Endodermal cell (in vitro differentiated cells): ENCODE data around the gene ZNF234. TPM values are rescaled to one million over a fixed set of nuclear protein-coding genes. Genes with fewer than 3 reads are reported as not detected.
"Not testable (repeated sequence)": the region's sequence is repeated elsewhere in the genome, so short reads cannot be mapped to it uniquely, and the experiment has no call there.

Experiments
- DNase-seq: peaks from one replicate; pipeline ENCODE4 v3.0.0-alpha.2; 2017
- H3K27ac ChIP-seq: 2 replicates; pipeline ENCODE4 v1.5.1; 2013; ENCODE audit warnings: mild to moderate bottlenecking, low read depth, low read length, moderate library complexity
- H3K27me3 ChIP-seq: 2 replicates; pipeline ENCODE4 v1.6.1; 2013; ENCODE audit warnings: mild to moderate bottlenecking, low read length, moderate library complexity; ENCODE audit not compliant: insufficient read depth, control insufficient read depth, poor library complexity, severe bottlenecking
- H3K36me3 ChIP-seq: 2 replicates; pipeline ENCODE4 v1.7.0; 2013; ENCODE audit warnings: mild to moderate bottlenecking, low read length, moderate library complexity; ENCODE audit not compliant: control insufficient read depth, insufficient read depth
- H3K4me1 ChIP-seq: one replicate; pipeline ENCODE4 v1.7.0; 2013; ENCODE audit warnings: low read length; ENCODE audit not compliant: control insufficient read depth, insufficient read depth
- H3K4me3 ChIP-seq: 2 replicates; pipeline ENCODE4 v1.5.1; 2013; ENCODE audit warnings: mild to moderate bottlenecking, low read length, moderate library complexity
- H3K9ac ChIP-seq: 2 replicates; pipeline ENCODE4 v1.6.1; 2013; ENCODE audit warnings: mild to moderate bottlenecking, low read length, moderate library complexity; ENCODE audit not compliant: poor library complexity, severe bottlenecking; ENCODE audit errors: extremely low read depth
- H3K9me3 ChIP-seq: 2 replicates; pipeline ENCODE4 v1.6.1; 2013; ENCODE audit warnings: mild to moderate bottlenecking, low read length, moderate library complexity; ENCODE audit not compliant: control insufficient read depth
- H3K27ac Mint-ChIP-seq: 2 replicates; pipeline ENCODE4 v1.8.0; 2020; ENCODE audit warnings: mixed read lengths
- H3K27me3 Mint-ChIP-seq: 2 replicates; pipeline ENCODE4 v1.8.0; 2021; ENCODE audit warnings: mild to moderate bottlenecking, mixed read lengths; ENCODE audit not compliant: insufficient read depth
- H3K36me3 Mint-ChIP-seq: 2 replicates; pipeline ENCODE4 v1.8.0; 2020; ENCODE audit warnings: low read depth, mixed read lengths
- H3K4me1 Mint-ChIP-seq: 2 replicates; pipeline ENCODE4 v1.8.0; 2020; ENCODE audit warnings: mixed read lengths
- H3K4me3 Mint-ChIP-seq: 2 replicates; pipeline ENCODE4 v1.8.0; 2020; ENCODE audit warnings: mild to moderate bottlenecking, moderate library complexity, mixed read lengths
- H3K9me3 Mint-ChIP-seq: 2 replicates; pipeline ENCODE4 v1.8.0; 2020; ENCODE audit warnings: mild to moderate bottlenecking, mixed read lengths
- WGBS, 2 experiments: methylation state at CpG; one replicate each; pipeline versions ENCODE4 v1.1.5 to v1.1.7; 2013; ENCODE audit warnings: missing lambda C conversion rate in 2 of 2, mixed read lengths in 1 of 2; ENCODE audit not compliant: insufficient coverage in 1 of 2, insufficient read length in 1 of 2; 5-methylcytosine and 5-hydroxymethylcytosine counted together
- total RNA-seq, 2 donors: library from RNA; stranded (reverse); fragmentation: NEBNext Ultra II Directional in 1 of 2; extraction: Animal tissue kit (Norgen Biotek cat#: 25700) in 1 of 2; gene quantifications; 2 replicates in 1 of 2; 3 replicates in 1 of 2; pipeline ENCODE4 v1.2.1, GENCODE V29; 2021
- TF ChIP-seq, protein P1 (sequence below): fragments of 200-600 bp; sonication (generic); conservative IDR thresholded peaks from 2 replicates; pipeline ENCODE4 v1.5.0; 2021; ENCODE audit warnings: antibody characterized with exemption, mild to moderate bottlenecking

ZNF234 gene
- total RNA-seq, 2 donors from 2014 or later, result 9.0 to 10.8 TPM

DNA sequence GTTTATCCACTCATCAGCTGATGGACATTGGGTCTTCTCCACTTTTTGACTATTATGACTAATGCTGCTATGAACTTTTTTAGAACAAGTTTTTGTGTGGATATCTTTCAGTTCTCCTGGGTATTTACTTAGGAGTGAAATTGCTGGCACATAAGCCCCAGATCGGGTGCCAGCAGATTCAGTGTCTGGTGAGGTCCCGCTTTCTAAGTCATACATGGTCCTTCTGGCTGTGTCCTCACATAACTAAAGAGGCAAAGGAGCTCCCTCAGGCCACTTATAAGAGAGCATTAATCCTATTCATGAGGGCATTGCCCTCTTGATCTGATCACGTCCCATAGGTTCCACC, 22.9 kb downstream of the ZNF234 start:
- H3K27me3 ChIP-seq, result peaks cover 5% of the 10 kb centered on the region
- H3K27me3 Mint-ChIP-seq, result peaks cover 27% of the 10 kb centered on the region
- no peak overlapping the region for H3K27ac ChIP-seq
- peak overlapping the region; percentile 69 for H3K9ac ChIP-seq
- 66 to 93% methylated on average over 2 to 3 of the region's 3 CpGs for WGBS, 2 experiments
- H3K4me1 ChIP-seq, result no peaks in the 10 kb centered on the region
- H3K4me3 ChIP-seq, result peak overlapping the region; percentile 92
- peaks cover 7% of the 10 kb centered on the region for H3K9me3 ChIP-seq
- DNase-seq, result no peak
- TF ChIP-seq, protein P1, sequence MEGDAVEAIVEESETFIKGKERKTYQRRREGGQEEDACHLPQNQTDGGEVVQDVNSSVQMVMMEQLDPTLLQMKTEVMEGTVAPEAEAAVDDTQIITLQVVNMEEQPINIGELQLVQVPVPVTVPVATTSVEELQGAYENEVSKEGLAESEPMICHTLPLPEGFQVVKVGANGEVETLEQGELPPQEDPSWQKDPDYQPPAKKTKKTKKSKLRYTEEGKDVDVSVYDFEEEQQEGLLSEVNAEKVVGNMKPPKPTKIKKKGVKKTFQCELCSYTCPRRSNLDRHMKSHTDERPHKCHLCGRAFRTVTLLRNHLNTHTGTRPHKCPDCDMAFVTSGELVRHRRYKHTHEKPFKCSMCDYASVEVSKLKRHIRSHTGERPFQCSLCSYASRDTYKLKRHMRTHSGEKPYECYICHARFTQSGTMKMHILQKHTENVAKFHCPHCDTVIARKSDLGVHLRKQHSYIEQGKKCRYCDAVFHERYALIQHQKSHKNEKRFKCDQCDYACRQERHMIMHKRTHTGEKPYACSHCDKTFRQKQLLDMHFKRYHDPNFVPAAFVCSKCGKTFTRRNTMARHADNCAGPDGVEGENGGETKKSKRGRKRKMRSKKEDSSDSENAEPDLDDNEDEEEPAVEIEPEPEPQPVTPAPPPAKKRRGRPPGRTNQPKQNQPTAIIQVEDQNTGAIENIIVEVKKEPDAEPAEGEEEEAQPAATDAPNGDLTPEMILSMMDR, result no peak
- peaks cover 9% of the 10 kb centered on the region for H3K4me1 Mint-ChIP-seq
- H3K9me3 Mint-ChIP-seq, result peaks cover 3% of the 10 kb centered on the region
- peak overlapping the region; percentile 93 for H3K4me3 Mint-ChIP-seq
- peaks cover 26% of the 10 kb centered on the region for H3K36me3 Mint-ChIP-seq
- peak overlapping the region; percentile 98 for H3K27ac Mint-ChIP-seq
- peaks cover 25% of the 10 kb centered on the region for H3K36me3 ChIP-seq

DNA sequence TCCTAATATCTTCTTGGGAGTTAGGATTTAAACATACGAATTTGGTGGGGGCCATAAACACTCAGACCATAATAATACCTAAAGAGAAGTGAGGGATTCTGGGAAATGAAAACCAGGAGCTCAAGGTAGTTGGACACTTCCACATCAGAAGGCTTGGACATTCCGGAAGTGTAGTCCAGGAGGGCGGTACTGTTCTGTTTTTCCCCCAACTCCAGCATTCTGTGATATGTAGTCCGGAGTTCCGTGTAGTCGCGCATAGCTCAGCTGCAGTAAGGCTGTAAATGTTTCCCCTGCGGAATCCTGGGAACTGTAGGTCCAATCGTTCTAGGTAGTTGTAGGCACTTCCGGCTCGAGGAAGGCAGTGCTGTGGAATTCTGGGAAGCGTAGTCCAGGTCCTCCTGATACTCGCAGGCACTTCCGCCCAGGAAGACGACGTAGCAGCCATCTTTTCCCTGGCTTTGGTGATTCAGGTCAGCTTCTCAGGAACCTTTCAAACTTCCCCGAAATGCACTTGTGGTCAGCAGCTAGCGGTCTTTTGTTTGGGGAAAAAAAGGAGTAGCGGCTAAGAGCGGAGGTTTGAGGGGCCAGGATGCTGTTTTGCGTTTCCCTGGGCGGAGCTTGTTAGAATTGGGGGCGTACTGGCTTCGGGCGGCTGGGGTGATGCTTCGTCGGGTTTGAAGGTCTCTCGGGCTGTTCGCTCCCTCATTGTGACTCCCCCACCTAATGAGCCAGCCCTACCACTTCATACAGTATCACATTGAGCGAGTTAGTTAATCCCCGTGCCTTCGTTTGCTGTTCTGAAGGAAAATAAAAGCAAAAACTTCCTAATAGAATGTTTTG, 23.5 kb downstream of the ZNF234 start, which contains the start of gene ZNF226:
Gene ZNF226, plus strand, starts transcription at position 428 of the 840 bp plus-strand sequence. CDS start 4,981 bp downstream, outside the sequence.
- H3K9me3 ChIP-seq, result peaks cover 7% of the 10 kb centered on the region
- H3K27ac Mint-ChIP-seq, result peak within 1 kb of the TSS; percentile 98
- TF ChIP-seq, protein P1, result no peak
- peaks cover 9% of the 10 kb centered on the region for H3K4me1 Mint-ChIP-seq
- H3K4me3 Mint-ChIP-seq, result peak within 1 kb of the TSS; percentile 93
- H3K4me3 ChIP-seq, result peak within 1 kb of the TSS; percentile 92
- peaks cover 2% of the 10 kb centered on the region for H3K9me3 Mint-ChIP-seq
- H3K27ac ChIP-seq, result peak within 1 kb of the TSS; percentile 48
- peaks cover 27% of the 10 kb centered on the region for H3K27me3 Mint-ChIP-seq
- WGBS, 2 experiments, result 0% methylated on average over 18 to 31 of the region's 32 CpGs
- H3K36me3 ChIP-seq, result peaks cover 31% of the 10 kb centered on the region
- DNase-seq, result peak; percentile 94
- H3K36me3 Mint-ChIP-seq, result peaks cover 32% of the 10 kb centered on the region
- no peaks in the 10 kb centered on the region for H3K4me1 ChIP-seq
- peaks cover 5% of the 10 kb centered on the region for H3K27me3 ChIP-seq
- peak within 1 kb of the TSS; percentile 69 for H3K9ac ChIP-seq

DNA sequence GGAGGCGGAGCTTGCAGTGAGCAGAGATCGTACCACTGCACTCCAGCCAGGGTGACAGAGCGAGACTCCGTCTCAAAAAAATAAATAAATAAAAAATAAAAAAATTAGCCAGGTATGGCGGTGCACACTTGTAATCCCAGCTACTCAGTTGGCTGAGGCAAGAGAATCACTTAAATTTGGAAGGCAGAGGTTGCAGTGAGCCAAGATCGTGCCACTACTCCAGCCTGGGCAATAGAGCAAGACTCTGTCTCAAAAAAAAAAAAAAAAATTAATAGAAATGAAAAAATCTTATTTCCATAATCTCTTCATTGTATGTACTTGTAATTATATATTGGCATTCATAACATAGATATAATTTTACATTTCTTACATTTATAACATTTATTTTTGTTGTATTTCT, 29.3 kb downstream of the ZNF234 start:
- H3K4me3 ChIP-seq, H3K27ac Mint-ChIP-seq, H3K27me3 ChIP-seq, H3K27me3 Mint-ChIP-seq, H3K27ac ChIP-seq, DNase-seq, H3K9ac ChIP-seq, H3K4me1 Mint-ChIP-seq, H3K4me1 ChIP-seq, H3K4me3 Mint-ChIP-seq: not testable (repeated sequence)
- H3K36me3 ChIP-seq, result peaks cover 81% of the 10 kb centered on the region
- Mint-ChIP-seq H3K9me3 (peaks cover 31% of the 10 kb centered on the region), H3K36me3 (peaks cover 82% of the 10 kb centered on the region)
- peaks cover 35% of the 10 kb centered on the region for H3K9me3 ChIP-seq
- whole genome bisulfite sequencing, 2 experiments, result 80 to 98% methylated on average over 1 to 6 of the region's 6 CpGs
